ENCODE measurements around the gene CCDC9. TPM values are rescaled to one million over a fixed set of nuclear protein-coding genes. Genes with fewer than 3 reads are reported as not detected.

Gene CCDC9
- total and polyA plus RNA-seq, 2 of the 13 experiments (the other 11 are each of a cell fraction or from before 2014, with no cell fraction given): 2.9 to 6.3 TPM

DNA sequence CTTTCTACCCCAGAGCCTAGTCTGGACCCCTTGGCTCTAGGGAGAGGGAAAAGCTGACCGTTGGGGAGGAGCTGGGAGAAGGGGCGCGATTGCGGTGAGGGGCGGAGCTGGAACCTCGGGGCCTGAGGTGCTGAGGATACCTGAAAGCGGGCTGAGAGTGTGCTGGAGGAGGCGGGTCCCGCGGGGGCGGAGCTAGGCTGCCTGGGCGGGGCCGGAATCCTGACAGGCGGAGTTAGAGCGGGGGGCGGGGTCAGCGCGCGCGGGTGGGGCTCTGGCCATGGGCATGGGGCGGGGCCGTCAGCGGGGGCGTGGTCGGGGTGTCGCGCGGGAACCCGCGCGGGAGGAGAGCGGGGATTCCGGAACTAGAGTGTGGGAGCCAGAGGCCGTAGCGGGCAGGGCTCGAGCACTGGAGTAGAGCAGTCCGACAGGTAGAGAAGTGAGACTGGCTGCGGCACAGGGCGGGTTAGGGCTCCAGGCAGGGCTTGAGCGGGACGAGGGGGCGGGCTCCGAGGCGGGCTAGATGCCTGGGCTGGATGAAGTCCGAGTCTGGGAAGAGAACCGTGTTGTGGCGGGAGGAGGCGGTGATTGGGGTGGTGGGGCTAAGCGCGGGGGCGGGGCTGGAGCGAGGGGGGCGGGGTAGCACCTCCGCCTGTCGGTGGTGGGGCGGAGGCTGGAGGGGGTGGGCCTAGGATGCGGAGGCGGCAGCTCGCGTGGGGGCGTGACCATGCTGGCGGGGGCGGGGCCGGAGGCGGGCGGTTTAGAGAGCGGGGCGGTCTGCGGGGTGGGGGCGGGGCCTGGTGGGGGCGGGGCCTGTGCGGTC is 18.0 kb downstream of the CCDC9 start, which contains the start of gene INAFM1 (continued):
- TF ChIP-seq CREM (IDR thresholded peaks at IDR 0.05) (0 out of 2 replicates have a peak, but pooled peaks have one; percentile 2), CREM (CRISPR knock-in tag; IDR thresholded peaks at IDR 0.05) (no peak), JUN (CRISPR knock-in tag; IDR thresholded peaks at IDR 0.05) (no peak), REL (CRISPR knock-in tag; conservative IDR thresholded peaks at IDR 0.05) (peak; percentile 53; the same call in 1 of the 2 replicates), SRF (IDR thresholded peaks at IDR 0.05; ENCODE audit: low read depth, low read length) (no peak), RERE (CRISPR knock-in tag; IDR thresholded peaks at IDR 0.05; ENCODE audit: low read depth) (no peak), POLR2G (IDR thresholded peaks at IDR 0.05; ENCODE audit: low read depth, low read length) (peak; percentile 25; the same call in 1 of the 2 replicates), BHLHE40 (IDR thresholded peaks at IDR 0.05; ENCODE audit: low read length) (no peak), ZNF501 (CRISPR knock-in tag; IDR thresholded peaks at IDR 0.05) (peak; percentile 6; the same call in 1 of the 2 replicates), POLR2A (IDR thresholded peaks at IDR 0.05; ENCODE audit: insufficient read depth in 1 of 2, low read depth in 2 of 2, low read length in 2 of 2) (peak; percentile 60 to 78), ZNF468 (CRISPR knock-in tag; IDR thresholded peaks at IDR 0.05) (no peak), TARDBP (CRISPR knock-in tag; IDR thresholded peaks at IDR 0.05) (no peak), ZBTB42 (CRISPR knock-in tag; IDR thresholded peaks at IDR 0.05) (no peak), ZNF124 (CRISPR knock-in tag; IDR thresholded peaks at IDR 0.05) (no peak), MAZ (IDR thresholded peaks at IDR 0.05; ENCODE audit: borderline replicate concordance, low read depth, low read length) (0 out of 2 replicates have a peak, but pooled peaks have one; percentile 25), MAZ (CRISPR knock-in tag; IDR thresholded peaks at IDR 0.05; ENCODE audit: low read depth) (no peak)
- TF ChIP-seq, protein P1, sequence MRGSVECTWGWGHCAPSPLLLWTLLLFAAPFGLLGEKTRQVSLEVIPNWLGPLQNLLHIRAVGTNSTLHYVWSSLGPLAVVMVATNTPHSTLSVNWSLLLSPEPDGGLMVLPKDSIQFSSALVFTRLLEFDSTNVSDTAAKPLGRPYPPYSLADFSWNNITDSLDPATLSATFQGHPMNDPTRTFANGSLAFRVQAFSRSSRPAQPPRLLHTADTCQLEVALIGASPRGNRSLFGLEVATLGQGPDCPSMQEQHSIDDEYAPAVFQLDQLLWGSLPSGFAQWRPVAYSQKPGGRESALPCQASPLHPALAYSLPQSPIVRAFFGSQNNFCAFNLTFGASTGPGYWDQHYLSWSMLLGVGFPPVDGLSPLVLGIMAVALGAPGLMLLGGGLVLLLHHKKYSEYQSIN (CRISPR knock-in tag; IDR thresholded peaks at IDR 0.05; ENCODE audit: borderline replicate concordance): no peak
- TF ChIP-seq, protein P2, sequence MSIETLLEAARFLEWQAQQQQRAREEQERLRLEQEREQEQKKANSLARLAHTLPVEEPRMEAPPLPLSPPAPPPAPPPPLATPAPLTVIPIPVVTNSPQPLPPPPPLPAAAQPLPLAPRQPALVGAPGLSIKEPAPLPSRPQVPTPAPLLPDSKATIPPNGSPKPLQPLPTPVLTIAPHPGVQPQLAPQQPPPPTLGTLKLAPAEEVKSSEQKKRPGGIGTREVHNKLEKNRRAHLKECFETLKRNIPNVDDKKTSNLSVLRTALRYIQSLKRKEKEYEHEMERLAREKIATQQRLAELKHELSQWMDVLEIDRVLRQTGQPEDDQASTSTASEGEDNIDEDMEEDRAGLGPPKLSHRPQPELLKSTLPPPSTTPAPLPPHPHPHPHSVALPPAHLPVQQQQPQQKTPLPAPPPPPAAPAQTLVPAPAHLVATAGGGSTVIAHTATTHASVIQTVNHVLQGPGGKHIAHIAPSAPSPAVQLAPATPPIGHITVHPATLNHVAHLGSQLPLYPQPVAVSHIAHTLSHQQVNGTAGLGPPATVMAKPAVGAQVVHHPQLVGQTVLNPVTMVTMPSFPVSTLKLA (IDR thresholded peaks at IDR 0.05): 0 out of 2 replicates have a peak, but pooled peaks have one; percentile 5
- TF ChIP-seq, protein P3, sequence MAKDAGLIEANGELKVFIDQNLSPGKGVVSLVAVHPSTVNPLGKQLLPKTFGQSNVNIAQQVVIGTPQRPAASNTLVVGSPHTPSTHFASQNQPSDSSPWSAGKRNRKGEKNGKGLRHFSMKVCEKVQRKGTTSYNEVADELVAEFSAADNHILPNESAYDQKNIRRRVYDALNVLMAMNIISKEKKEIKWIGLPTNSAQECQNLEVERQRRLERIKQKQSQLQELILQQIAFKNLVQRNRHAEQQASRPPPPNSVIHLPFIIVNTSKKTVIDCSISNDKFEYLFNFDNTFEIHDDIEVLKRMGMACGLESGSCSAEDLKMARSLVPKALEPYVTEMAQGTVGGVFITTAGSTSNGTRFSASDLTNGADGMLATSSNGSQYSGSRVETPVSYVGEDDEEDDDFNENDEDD (CRISPR knock-in tag; IDR thresholded peaks at IDR 0.05; ENCODE audit: borderline replicate concordance): peak; percentile 51; the same call in 1 of the 2 replicates
